MM.1S (cell line): ENCODE measurements around the gene NEURL1B.

Source experiments
- CTCF ChIP-seq: fragments of 300-600 bp; sonication (generic); IDR thresholded peaks from 2 replicates; pipeline ENCODE4 v1.5.1; 2016; ENCODE audit warnings: antibody characterized with exemption, low read length, mixed read lengths
- EZH2 ChIP-seq: fragments of 300-600 bp; sonication (generic); optimal IDR thresholded peaks from 2 replicates; pipeline ENCODE3; 2017; ENCODE audit warnings: low read depth, mild to moderate bottlenecking, antibody characterized with exemption, low read length, mixed read lengths
- EZH2phosphoT487 ChIP-seq: fragments of 300-600 bp; sonication (generic); IDR thresholded peaks from 2 replicates; pipeline ENCODE4 v1.6.1; 2018; ENCODE audit warnings: antibody characterized with exemption, low read length

- TF ChIP-seq CTCF: no peak
- no peak for TF ChIP-seq EZH2phosphoT487
- no peak for TF ChIP-seq EZH2
Observed at GRCh38 chr5:172720655-172721054, 79.6 kb downstream of the NEURL1B start.
